GM21515 (cell line): ENCODE results near the gene PROKR2.

Experiments
- ATAC-seq: cut with Tn5 transposase; IDR thresholded peaks from one replicate; pipeline ENCODE4 v1.9.1; 2021; ENCODE audit not compliant: unreplicated experiment

The PROKR2 gene

GRCh38 chr20:5316188-5317158, at the start of gene PROKR2:
Gene PROKR2, minus strand, starts transcription at chr20:5316954. Its CDS starts 2,585 bp downstream, at chr20:5314369.
- no peak for ATAC-seq

- ATAC-seq: no peak
Measured at GRCh38 chr20:5364997-5365597, 48.3 kb upstream of the PROKR2 start.

GRCh38 chr20:5364136-5364821, 47.5 kb upstream of the PROKR2 start:
- ATAC-seq: no peak

- no peak for ATAC-seq
Measured at GRCh38 chr20:5362771-5363170, 46.0 kb upstream of the PROKR2 start.

- ATAC-seq: no peak
Measured at GRCh38 chr20:5361176-5361575, 44.4 kb upstream of the PROKR2 start.

GRCh38 chr20:5357946-5358345, 41.2 kb upstream of the PROKR2 start:
- no peak for ATAC-seq

- ATAC-seq: no peak
Measured at GRCh38 chr20:5356941-5357340, 40.2 kb upstream of the PROKR2 start.

- no peak for ATAC-seq
Measured at GRCh38 chr20:5354901-5355300, 38.1 kb upstream of the PROKR2 start.

- ATAC-seq: no peak
Measured at GRCh38 chr20:5353624-5354496, 37.1 kb upstream of the PROKR2 start.

- ATAC-seq: no peak
Measured at GRCh38 chr20:5349448-5349847, 32.7 kb upstream of the PROKR2 start.

- ATAC-seq: no peak
Measured at GRCh38 chr20:5342021-5342420, 25.3 kb upstream of the PROKR2 start.

- ATAC-seq: no peak
Measured at GRCh38 chr20:5331340-5331739, 14.6 kb upstream of the PROKR2 start.

- no peak for ATAC-seq
Measured at GRCh38 chr20:5328268-5328667, 11.5 kb upstream of the PROKR2 start.

- no peak for ATAC-seq
Measured at GRCh38 chr20:5327356-5327755, 10.6 kb upstream of the PROKR2 start.

GRCh38 chr20:5315807-5316187, 957 bp downstream of the PROKR2 start:
- ATAC-seq: no peak

- no peak for ATAC-seq
Measured at GRCh38 chr20:5313916-5314315, 2.8 kb downstream of the PROKR2 start.

- ATAC-seq: no peak
Measured at GRCh38 chr20:5312518-5312917, 4.2 kb downstream of the PROKR2 start.

GRCh38 chr20:5309971-5310370, 6.8 kb downstream of the PROKR2 start:
- no peak for ATAC-seq

- no peak for ATAC-seq
Measured at GRCh38 chr20:5298811-5299210, 17.9 kb downstream of the PROKR2 start.

- ATAC-seq: no peak
Measured at GRCh38 chr20:5297280-5298004, 19.3 kb downstream of the PROKR2 start.
